IPS DF 19.7 (cell line): ENCODE results near the gene UTP11.

ENCODE experiments used
- DNase-seq: peaks from one replicate; pipeline ENCODE4 v3.0.0-alpha.2; 2013; ENCODE audit warnings: low read depth, low spot score

UTP11 gene

GRCh38 chr1:38071312-38072256 is 59.0 kb downstream of the UTP11 start:
- no peak for DNase-seq

- no peak for DNase-seq
These were observed 60.3 kb downstream of the UTP11 start for GRCh38 chr1:38072858-38073257.

GRCh38 chr1:38073534-38074301 is 61.2 kb downstream of the UTP11 start:
- no peak for DNase-seq

GRCh38 chr1:38074302-38074677 is 61.8 kb downstream of the UTP11 start:
- no peak for DNase-seq
